ENCODE results near the gene EHD1. TPM values are rescaled to one million over a fixed set of nuclear protein-coding genes. Genes with fewer than 3 reads are reported as not detected.

Gene EHD1
- total RNA-seq, 6 experiments from 2014 or later = 189 to 227 (median 197) TPM

DNA sequence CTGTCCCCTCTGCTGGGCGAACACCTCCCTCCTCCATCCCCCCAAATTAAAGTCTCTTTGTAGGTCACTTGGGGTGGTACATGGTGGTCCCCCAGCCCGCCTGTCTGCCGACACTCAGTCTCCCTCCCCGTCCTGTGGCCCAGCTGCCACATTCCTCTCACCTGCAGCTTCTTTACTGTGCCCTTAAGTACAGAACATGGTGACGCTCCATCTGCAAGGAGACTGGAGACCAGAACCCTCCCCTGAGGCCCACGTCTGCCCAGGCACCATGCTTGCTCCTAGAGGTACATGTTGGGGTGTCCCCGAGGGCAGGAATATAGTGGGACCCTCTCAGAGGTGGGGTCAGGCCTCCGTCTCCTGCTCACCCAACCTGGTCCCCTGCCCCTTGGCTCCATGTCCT, 5.6 kb upstream of the EHD1 start:
- DNase-seq = no peak
- Mint-ChIP-seq H3K27me3 (ENCODE audit: insufficient read depth) (no peaks in the 10 kb centered on the region; the same call in 1 of the 2 replicates), H3K27ac (no peak overlapping the region), H3K36me3 (ENCODE audit: low read depth) (no peaks in the 10 kb centered on the region), H3K4me1 (ENCODE audit: low read depth) (peaks cover 46% of the 10 kb centered on the region), H3K9me3 (no peaks in the 10 kb centered on the region), H3K4me3 (no peak overlapping the region)
- TF ChIP-seq, protein P1, sequence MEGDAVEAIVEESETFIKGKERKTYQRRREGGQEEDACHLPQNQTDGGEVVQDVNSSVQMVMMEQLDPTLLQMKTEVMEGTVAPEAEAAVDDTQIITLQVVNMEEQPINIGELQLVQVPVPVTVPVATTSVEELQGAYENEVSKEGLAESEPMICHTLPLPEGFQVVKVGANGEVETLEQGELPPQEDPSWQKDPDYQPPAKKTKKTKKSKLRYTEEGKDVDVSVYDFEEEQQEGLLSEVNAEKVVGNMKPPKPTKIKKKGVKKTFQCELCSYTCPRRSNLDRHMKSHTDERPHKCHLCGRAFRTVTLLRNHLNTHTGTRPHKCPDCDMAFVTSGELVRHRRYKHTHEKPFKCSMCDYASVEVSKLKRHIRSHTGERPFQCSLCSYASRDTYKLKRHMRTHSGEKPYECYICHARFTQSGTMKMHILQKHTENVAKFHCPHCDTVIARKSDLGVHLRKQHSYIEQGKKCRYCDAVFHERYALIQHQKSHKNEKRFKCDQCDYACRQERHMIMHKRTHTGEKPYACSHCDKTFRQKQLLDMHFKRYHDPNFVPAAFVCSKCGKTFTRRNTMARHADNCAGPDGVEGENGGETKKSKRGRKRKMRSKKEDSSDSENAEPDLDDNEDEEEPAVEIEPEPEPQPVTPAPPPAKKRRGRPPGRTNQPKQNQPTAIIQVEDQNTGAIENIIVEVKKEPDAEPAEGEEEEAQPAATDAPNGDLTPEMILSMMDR (IDR thresholded peaks at IDR 0.05) = no peak

DNA sequence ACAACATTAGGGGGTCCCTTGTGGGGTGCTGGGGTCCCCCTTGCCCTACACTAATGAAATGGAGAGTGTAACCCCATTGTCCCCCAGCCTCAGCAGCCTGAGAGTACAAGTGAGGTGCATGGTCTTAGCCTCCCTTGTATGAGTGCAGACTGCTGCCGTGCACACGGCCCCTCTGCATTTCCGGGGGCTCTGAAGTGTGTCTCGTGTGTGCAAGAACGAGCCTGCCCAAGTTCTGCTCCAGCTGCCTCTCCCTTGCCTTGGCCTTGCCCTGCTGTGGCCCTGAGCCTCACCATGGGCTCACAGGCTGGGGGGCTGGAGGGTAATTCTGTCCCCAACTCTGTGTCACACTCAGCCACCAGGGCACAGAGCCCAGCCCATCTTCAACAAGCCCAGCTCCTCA, 5.2 kb upstream of the EHD1 start:
- no peaks in the 10 kb centered on the region; the same call in 1 of the 2 replicates for H3K27me3 Mint-ChIP-seq (ENCODE audit: insufficient read depth)
- no peak overlapping the region for H3K27ac Mint-ChIP-seq
- DNase-seq = no peak
- H3K4me3 Mint-ChIP-seq = no peak overlapping the region
- TF ChIP-seq, protein P1 (IDR thresholded peaks at IDR 0.05) = no peak
- H3K9me3 Mint-ChIP-seq = no peaks in the 10 kb centered on the region
- H3K36me3 Mint-ChIP-seq (ENCODE audit: low read depth) = no peaks in the 10 kb centered on the region
- H3K4me1 Mint-ChIP-seq (ENCODE audit: low read depth) = peaks cover 48% of the 10 kb centered on the region

DNA sequence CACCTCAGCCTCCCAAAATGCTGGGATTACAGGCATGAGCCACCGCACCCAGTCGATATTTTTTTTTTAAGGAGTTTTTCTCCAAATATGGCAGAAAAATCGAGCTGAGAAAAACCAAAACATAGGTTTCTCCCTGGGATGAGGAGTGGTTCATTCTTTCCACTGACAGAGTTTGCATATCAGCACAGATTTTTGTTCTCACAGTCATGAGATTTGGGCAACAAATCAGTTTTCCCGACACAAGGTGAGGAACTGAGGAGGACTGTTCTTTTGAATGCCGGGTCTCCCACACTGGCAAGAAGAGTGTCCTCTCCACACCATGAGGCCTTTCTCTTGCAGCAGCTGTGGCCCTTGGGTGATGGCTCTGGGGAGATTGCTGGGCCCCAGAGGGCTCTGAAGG, 3.8 kb upstream of the EHD1 start:
- TF ChIP-seq, protein P1 (IDR thresholded peaks at IDR 0.05) = no peak
- Mint-ChIP-seq H3K9me3 (no peaks in the 10 kb centered on the region), H3K4me3 (no peak overlapping the region), H3K36me3 (ENCODE audit: low read depth) (peaks cover 5% of the 10 kb centered on the region), H3K27me3 (ENCODE audit: insufficient read depth) (peaks cover 11% of the 10 kb centered on the region), H3K4me1 (ENCODE audit: low read depth) (peaks cover 38% of the 10 kb centered on the region), H3K27ac (no peak overlapping the region)
- no peak for DNase-seq

DNA sequence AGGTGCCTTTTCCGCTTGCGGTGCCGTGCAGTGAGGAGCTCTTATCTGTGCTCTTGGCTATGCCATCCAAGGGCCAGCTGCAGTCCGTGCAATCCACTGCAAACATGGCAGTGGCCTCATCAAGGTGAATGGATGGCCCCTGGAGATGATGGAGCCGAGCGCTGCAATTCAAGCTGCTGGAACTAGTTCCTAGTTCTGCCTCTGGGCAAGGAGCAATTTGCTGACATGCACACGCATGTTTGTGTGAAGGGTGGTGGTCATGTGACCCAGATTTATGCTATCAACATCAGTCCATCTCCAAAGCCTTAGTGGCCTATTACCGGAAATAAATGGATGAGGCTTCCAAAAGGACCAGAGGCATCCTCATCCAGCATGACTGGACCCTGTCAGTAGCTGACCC, 3.1 kb upstream of the EHD1 start:
- H3K36me3 Mint-ChIP-seq (ENCODE audit: low read depth) = peaks cover 13% of the 10 kb centered on the region
- no peak overlapping the region for H3K27ac Mint-ChIP-seq
- peaks cover 44% of the 10 kb centered on the region for H3K4me1 Mint-ChIP-seq (ENCODE audit: low read depth)
- no peaks in the 10 kb centered on the region for H3K9me3 Mint-ChIP-seq
- TF ChIP-seq, protein P1 (IDR thresholded peaks at IDR 0.05) = no peak
- H3K27me3 Mint-ChIP-seq (ENCODE audit: insufficient read depth) = peaks cover 14% of the 10 kb centered on the region
- H3K4me3 Mint-ChIP-seq = no peak overlapping the region
- no peak for DNase-seq

DNA sequence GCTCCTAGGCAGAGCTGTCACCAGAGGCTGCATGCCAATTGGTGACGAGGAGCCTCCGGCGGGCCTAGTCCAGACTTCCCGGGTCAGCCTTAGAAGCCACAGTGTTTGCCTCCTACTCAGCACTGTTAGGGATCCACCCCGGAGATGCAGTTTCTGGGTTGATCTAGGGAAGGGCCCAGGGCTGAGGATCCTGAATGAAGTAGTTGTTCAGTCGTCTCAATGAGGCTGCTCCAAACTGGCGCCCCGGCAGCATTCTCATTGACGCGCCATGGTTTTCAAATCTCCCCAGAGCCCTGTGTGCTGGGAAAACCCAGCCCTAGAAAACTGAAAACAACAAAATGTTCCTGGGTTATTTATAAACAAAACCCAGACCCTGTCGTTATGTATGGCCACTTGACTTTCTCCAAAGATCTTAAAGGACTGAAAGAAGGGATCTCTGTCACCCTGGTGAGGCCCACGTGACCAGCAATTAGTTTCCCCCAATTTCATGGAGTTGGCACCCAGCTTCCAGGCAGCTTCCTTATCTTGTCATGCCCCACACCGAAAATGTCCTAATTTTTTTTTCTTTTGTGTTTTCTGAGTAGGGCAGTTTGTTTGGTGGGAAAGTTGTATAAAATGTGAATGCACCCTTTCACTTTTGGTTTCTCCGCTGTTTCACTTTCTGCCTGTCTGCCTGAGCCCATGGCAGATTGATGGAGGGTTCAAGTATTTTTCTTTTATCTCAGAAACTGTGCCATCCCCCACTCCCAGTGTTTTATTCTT, 2.0 kb upstream of the EHD1 start:
- Mint-ChIP-seq H3K4me1 (ENCODE audit: low read depth) (peaks cover 45% of the 10 kb centered on the region), H3K9me3 (no peaks in the 10 kb centered on the region), H3K36me3 (ENCODE audit: low read depth) (peaks cover 23% of the 10 kb centered on the region), H3K27ac (peak overlapping the region; percentile 91), H3K4me3 (peak overlapping the region; percentile 9), H3K27me3 (ENCODE audit: insufficient read depth) (peaks cover 14% of the 10 kb centered on the region)
- DNase-seq = no peak
- TF ChIP-seq, protein P1 (IDR thresholded peaks at IDR 0.05) = no peak
